PC-3 (cell line): ENCODE results near the gene NEGR1. TPM values are rescaled to one million over a fixed set of nuclear protein-coding genes. Genes with fewer than 3 reads are reported as not detected.

Experiments used
- ATAC-seq: fragments of 200-7000 bp; cut with Tn5 transposase; 2 replicates; pipeline ENCODE4 v1.9.1; 2020; ENCODE audit warnings: mild to moderate bottlenecking, moderate library complexity
- BruUV-seq: library from RNA; stranded (reverse); fragments of 400-500 nt; replicated peaks from 2 replicates; lab custom pipeline; 2021; lab: Mats Ljungman, UMichigan
- CTCF ChIA-PET: fragments of 300-600 bp; sonication (Branson Sonifier 250); formaldehyde crosslinking; loops from one replicate; lab custom pipeline; 2022; ENCODE audit warnings: antibody characterized with exemption; lab: Charles Lee
- POLR2A ChIA-PET: fragments of 300-600 bp; sonication (Branson Sonifier 250); formaldehyde crosslinking; loops from one replicate; lab custom pipeline; 2022; ENCODE audit warnings: antibody characterized with exemption; ENCODE audit not compliant: unreplicated experiment; lab: Charles Lee
- DNase-seq: peaks from one replicate; pipeline ENCODE4 v3.0.0-alpha.2; 2015
- H2AFZ ChIP-seq: fragments of 300-600 bp; sonication (generic); 2 replicates; pipeline ENCODE4 v1.6.0; 2016; ENCODE audit warnings: antibody characterized with exemption, low read length
- H3F3A ChIP-seq: fragments of 300-600 bp; sonication (generic); one replicate; pipeline ENCODE4 v1.6.0; 2017; ENCODE audit warnings: antibody characterized with exemption, low read length, control low read depth, mild to moderate bottlenecking; ENCODE audit not compliant: unreplicated experiment
- H3K27ac ChIP-seq: fragments of 300-600 bp; sonication (generic); 2 replicates; pipeline ENCODE4 v1.5.1; 2016; ENCODE audit warnings: mild to moderate bottlenecking, low read length
- H3K27me3 ChIP-seq: fragments of 300-600 bp; sonication (generic); 2 replicates; pipeline ENCODE4 v1.6.1; 2016; ENCODE audit warnings: low read length, mixed read lengths
- H3K36me3 ChIP-seq: fragments of 300-600 bp; sonication (generic); 2 replicates; pipeline ENCODE4 v1.6.1; 2016; ENCODE audit warnings: low read depth, mixed run types, low read length, mixed read lengths
- H3K4me1 ChIP-seq: fragments of 300-600 bp; sonication (generic); 2 replicates; pipeline ENCODE4 v1.5.1; 2016; ENCODE audit warnings: low read length; ENCODE audit not compliant: insufficient read depth
- H3K4me2 ChIP-seq: fragments of 300-600 bp; sonication (generic); 2 replicates; pipeline ENCODE4 v1.6.0; 2016; ENCODE audit warnings: low read length
- H3K4me3 ChIP-seq: fragments of 300-600 bp; sonication (generic); 2 replicates; pipeline ENCODE4 v1.5.1; 2016; ENCODE audit warnings: mild to moderate bottlenecking, low read length, mixed read lengths
- H3K79me2 ChIP-seq: fragments of 300-600 bp; sonication (generic); 2 replicates; pipeline ENCODE4 v1.6.1; 2017; ENCODE audit warnings: low read length, mixed read lengths
- H3K9ac ChIP-seq: fragments of 300-600 bp; sonication (generic); 2 replicates; pipeline ENCODE4 v1.6.0; 2016; ENCODE audit warnings: mild to moderate bottlenecking, low read length
- H3K9me2 ChIP-seq: fragments of 300-600 bp; sonication (generic); replicated peaks from 2 replicates; pipeline ENCODE4 v1.6.1; 2016; ENCODE audit warnings: mixed run types, low read length, mixed read lengths
- H3K9me3 ChIP-seq: fragments of 300-600 bp; sonication (generic); 2 replicates; pipeline ENCODE4 v1.6.1; 2016; ENCODE audit warnings: low read length, mixed read lengths
- H4K20me1 ChIP-seq: fragments of 300-600 bp; sonication (generic); 2 replicates; pipeline ENCODE4 v1.6.1; 2016; ENCODE audit warnings: low read length, mixed read lengths
- CTCF ChIP-seq: fragments of 300-600 bp; sonication (generic); conservative IDR thresholded peaks from 2 replicates; pipeline ENCODE4 v1.5.1; 2017; ENCODE audit warnings: antibody characterized with exemption, low read depth, mild to moderate bottlenecking, low read length
- EZH2 ChIP-seq: fragments of 300-600 bp; sonication (generic); IDR thresholded peaks from one replicate; pipeline ENCODE4 v1.6.1; 2017; ENCODE audit warnings: antibody characterized with exemption, mild to moderate bottlenecking, low read length; ENCODE audit not compliant: unreplicated experiment
- EZH2phosphoT487 ChIP-seq: fragments of 300-600 bp; sonication (generic); IDR thresholded peaks from 2 replicates; pipeline ENCODE4 v1.6.1; 2018; ENCODE audit warnings: mild to moderate bottlenecking, antibody characterized with exemption, low read length, borderline replicate concordance
- intact Hi-C: fragments of 100-400 bp; cut with micrococcal nuclease; formaldehyde crosslinking; loops from 2 replicates; pipeline ENCODE4 v1.9.0; 2023
- total RNA-seq: library from RNA; depleted of rRNA; stranded (reverse); fragments of >200 nt; gene quantifications from 2 replicates; pipeline ENCODE4 v1.2.3, GENCODE V29; 2014

NEGR1 gene
- total RNA-seq, 1 experiment from 2014 or later: 3.4 TPM

- no peak overlapping the region for H3K4me2 ChIP-seq
- ChIA-PET CTCF (no interaction called here), POLR2A (interaction anchor here (0.5 kb wide), 1 partner anchor 999 kb away, joined by 4 read pairs; no protein-coding TSS in a partner anchor)
- BruUV-seq: no TSS peak
- DNase-seq: no peak
- no peak for TF ChIP-seq EZH2phosphoT487
- no peak for TF ChIP-seq EZH2
- TF ChIP-seq CTCF: no peak
- H3K27me3 ChIP-seq: no peaks in the 10 kb centered on the region
- no peak for ATAC-seq
- no peaks in the 10 kb centered on the region for H3K4me1 ChIP-seq
- no peak overlapping the region for H3K27ac ChIP-seq
- intact Hi-C loops: no loop called here
- H3K4me3 ChIP-seq: no peak overlapping the region
- no peaks in the 10 kb centered on the region for H3K9me2 ChIP-seq
- no peaks in the 10 kb centered on the region for H4K20me1 ChIP-seq
- no peaks in the 10 kb centered on the region for H3K36me3 ChIP-seq
- H2AFZ ChIP-seq: no peak overlapping the region
- no peaks in the 10 kb centered on the region for H3K9me3 ChIP-seq
- no peaks in the 10 kb centered on the region for H3F3A ChIP-seq
- no peak overlapping the region for H3K9ac ChIP-seq
- H3K79me2 ChIP-seq: no peaks in the 10 kb centered on the region
Measured at GRCh38 chr1:71940261-71940660, 342.1 kb downstream of the NEGR1 start.

- no peaks in the 10 kb centered on the region for H4K20me1 ChIP-seq
- intact Hi-C loops: no loop called here
- ChIA-PET POLR2A (interaction anchor here (0.7 kb wide), 1 partner anchor 1363 kb away, joined by 7 read pairs; no protein-coding TSS in a partner anchor), CTCF (no interaction called here)
- no peaks in the 10 kb centered on the region for H3K9me3 ChIP-seq
- H3K27me3 ChIP-seq: no peaks in the 10 kb centered on the region
- H3K4me1 ChIP-seq: peaks cover 11% of the 10 kb centered on the region; the same call in 1 of the 2 replicates
- no peaks in the 10 kb centered on the region for H3K79me2 ChIP-seq
- no TSS peak for BruUV-seq
- H3K9ac ChIP-seq: no peak overlapping the region
- ATAC-seq: no peak
- DNase-seq: no peak
- no peak overlapping the region for H2AFZ ChIP-seq
- no peak overlapping the region for H3K4me2 ChIP-seq
- no peaks in the 10 kb centered on the region for H3K9me2 ChIP-seq
- TF ChIP-seq EZH2phosphoT487 (no peak), CTCF (no peak), EZH2 (no peak)
- H3K27ac ChIP-seq: no peak overlapping the region
- no peaks in the 10 kb centered on the region for H3F3A ChIP-seq
- no peaks in the 10 kb centered on the region for H3K36me3 ChIP-seq
- no peak overlapping the region for H3K4me3 ChIP-seq
Measured at GRCh38 chr1:71930511-71930910, 351.8 kb downstream of the NEGR1 start.

- Histone ChIP-seq H3K27me3 (no peaks in the 10 kb centered on the region), H3K9me3 (no peaks in the 10 kb centered on the region), H3K4me1 (peaks cover 6% of the 10 kb centered on the region; the same call in 1 of the 2 replicates), H3K4me3 (no peak overlapping the region), H3K4me2 (no peak overlapping the region), H2AFZ (no peak overlapping the region), H3K9me2 (no peaks in the 10 kb centered on the region), H3K79me2 (no peaks in the 10 kb centered on the region), H3K9ac (no peak overlapping the region), H4K20me1 (no peaks in the 10 kb centered on the region), H3F3A (no peaks in the 10 kb centered on the region), H3K36me3 (no peaks in the 10 kb centered on the region), H3K27ac (no peak overlapping the region)
- BruUV-seq: no TSS peak
- ATAC-seq: no peak
- POLR2A ChIA-PET: no interaction called here
- no peak for DNase-seq
- intact Hi-C loops: no loop called here
- CTCF ChIA-PET: no interaction called here
- TF ChIP-seq EZH2phosphoT487 (no peak), CTCF (no peak), EZH2 (no peak)
Measured at GRCh38 chr1:71921935-71922559, 360.3 kb downstream of the NEGR1 start.
